ENCODE results near the gene ABLIM1.

The ABLIM1 gene

GRCh38 chr10:114408968-114409444, 249.1 kb downstream of the ABLIM1 start:
- DNase-seq (ENCODE audit: low spot score) = no peak

GRCh38 chr10:114408112-114408967, 249.7 kb downstream of the ABLIM1 start:
- DNase-seq (ENCODE audit: low spot score) = no peak

- DNase-seq (ENCODE audit: low spot score) = no peak
These were observed 251.6 kb downstream of the ABLIM1 start for GRCh38 chr10:114406455-114406854.

GRCh38 chr10:114405011-114405350, 253.1 kb downstream of the ABLIM1 start:
- no peak for DNase-seq (ENCODE audit: low spot score)

GRCh38 chr10:114404171-114405010, 253.7 kb downstream of the ABLIM1 start, which contains the start of gene AFAP1L2:
Gene AFAP1L2, minus strand, starts transcription at chr10:114404502. Its CDS starts 47 bp downstream, at chr10:114404455.
- no peak for DNase-seq (ENCODE audit: low spot score)

- no peak for DNase-seq (ENCODE audit: low spot score)
These were observed 254.4 kb downstream of the ABLIM1 start for GRCh38 chr10:114403541-114404161.

- no peak for DNase-seq (ENCODE audit: low spot score)
These were observed 255.1 kb downstream of the ABLIM1 start for GRCh38 chr10:114402871-114403540.

GRCh38 chr10:114402233-114402632, 255.8 kb downstream of the ABLIM1 start:
- DNase-seq (ENCODE audit: low spot score) = no peak

GRCh38 chr10:114401195-114401791, 256.8 kb downstream of the ABLIM1 start:
- DNase-seq (ENCODE audit: low spot score) = no peak

GRCh38 chr10:114400091-114400490, 258.0 kb downstream of the ABLIM1 start:
- DNase-seq (ENCODE audit: low spot score) = no peak

- no peak for DNase-seq (ENCODE audit: low spot score)
These were observed 258.5 kb downstream of the ABLIM1 start for GRCh38 chr10:114399576-114399975.

- no peak for DNase-seq (ENCODE audit: low spot score)
These were observed 259.3 kb downstream of the ABLIM1 start for GRCh38 chr10:114398587-114399331.

- no peak for DNase-seq (ENCODE audit: low spot score)
These were observed 260.4 kb downstream of the ABLIM1 start for GRCh38 chr10:114397651-114398145.

GRCh38 chr10:114396464-114396863, 261.6 kb downstream of the ABLIM1 start:
- no peak for DNase-seq (ENCODE audit: low spot score)

GRCh38 chr10:114395366-114396022, 262.6 kb downstream of the ABLIM1 start:
- no peak for DNase-seq (ENCODE audit: low spot score)

- DNase-seq (ENCODE audit: low spot score) = no peak
These were observed 263.5 kb downstream of the ABLIM1 start for GRCh38 chr10:114394531-114394930.

GRCh38 chr10:114393886-114394285, 264.2 kb downstream of the ABLIM1 start:
- no peak for DNase-seq (ENCODE audit: low spot score)

GRCh38 chr10:114393482-114393881, 264.6 kb downstream of the ABLIM1 start:
- no peak for DNase-seq (ENCODE audit: low spot score)

GRCh38 chr10:114392112-114392835, 265.8 kb downstream of the ABLIM1 start:
- DNase-seq (ENCODE audit: low spot score) = no peak
